SK-N-SH treated with all-trans-retinoic acid at 6 μM for 48 hours (cell line): Measurements from ENCODE around the gene C7orf57.
A peak's percentile ranks its signal among the peaks of the same experiment; 100 is the strongest.

Source experiments
- ATAC-seq: fragments of 200-7000 bp; cut with Tn5 transposase; 3 replicates; pipeline ENCODE4 v1.9.1; 2020; ENCODE audit warnings: mild to moderate bottlenecking, moderate library complexity
- ARNTL ChIP-seq: fragments of 450-650 bp; formaldehyde crosslinking; IDR thresholded peaks from 2 replicates; pipeline ENCODE4 v1.5.0; 2020; ENCODE audit warnings: low read depth, mild to moderate bottlenecking, moderate library complexity, borderline replicate concordance
- BACH2 ChIP-seq: fragments of 250-450 bp; sonication (Bioruptor Pico); IDR thresholded peaks from 2 replicates; pipeline ENCODE4 v1.9.0; 2021; ENCODE audit warnings: mild to moderate bottlenecking, borderline replicate concordance
- CSDC2 ChIP-seq: fragments of 250-450 bp; sonication (Bioruptor Pico); IDR thresholded peaks from 2 replicates; pipeline ENCODE4 v1.5.0; 2020; ENCODE audit warnings: mild to moderate bottlenecking, moderate library complexity
- ESRRG ChIP-seq: fragments of 250-450 bp; sonication (Bioruptor Pico); IDR thresholded peaks from 2 replicates; pipeline ENCODE4 v1.6.1; 2021; ENCODE audit warnings: mild to moderate bottlenecking
- GLIS3 ChIP-seq: fragments of 250-450 bp; sonication (Bioruptor Pico); IDR thresholded peaks from 2 replicates; pipeline ENCODE4 v1.5.0; 2020; ENCODE audit warnings: mild to moderate bottlenecking, moderate library complexity
- ISL1 ChIP-seq: fragments of 250-450 bp; sonication (Bioruptor Pico); IDR thresholded peaks from 2 replicates; pipeline ENCODE4 v2.1.2; 2022; ENCODE audit warnings: mild to moderate bottlenecking, moderate library complexity
- OSR1 ChIP-seq: fragments of 250-450 bp; sonication (Bioruptor Pico); IDR thresholded peaks from 2 replicates; pipeline ENCODE4 v1.8.0; 2022; ENCODE audit warnings: moderate library complexity, mild to moderate bottlenecking, inconsistent platforms
- PPARA ChIP-seq: fragments of 250-450 bp; sonication (Bioruptor Pico); IDR thresholded peaks from 2 replicates; pipeline ENCODE4 v1.5.0; 2020; ENCODE audit warnings: mild to moderate bottlenecking, borderline replicate concordance
- RARB ChIP-seq: fragments of 250-450 bp; sonication (Bioruptor Pico); IDR thresholded peaks from 2 replicates; pipeline ENCODE4 v1.8.0; 2021; ENCODE audit warnings: mild to moderate bottlenecking, moderate library complexity
- SNAI2 ChIP-seq: fragments of 250-450 bp; sonication (Bioruptor Pico); IDR thresholded peaks from 2 replicates; pipeline ENCODE4 v1.5.0; 2020; ENCODE audit warnings: mild to moderate bottlenecking, moderate library complexity
- TCF4 ChIP-seq: fragments of 250-450 bp; sonication (Bioruptor Pico); IDR thresholded peaks from 2 replicates; pipeline ENCODE4 v1.8.0; 2021; ENCODE audit warnings: mild to moderate bottlenecking, moderate library complexity, borderline replicate concordance
- ZC3H10 ChIP-seq: fragments of 250-450 bp; sonication (Bioruptor Pico); IDR thresholded peaks from 2 replicates; pipeline ENCODE4 v1.5.1; 2021; ENCODE audit warnings: mild to moderate bottlenecking, moderate library complexity
- ZFP3 ChIP-seq: fragments of 250-450 bp; sonication (Bioruptor Pico); IDR thresholded peaks from 2 replicates; pipeline ENCODE4 v1.5.0; 2020; ENCODE audit warnings: mild to moderate bottlenecking, moderate library complexity
- ZFP30 ChIP-seq: fragments of 450-650 bp; formaldehyde crosslinking; IDR thresholded peaks from 2 replicates; pipeline ENCODE4 v1.5.0; 2022; ENCODE audit warnings: mild to moderate bottlenecking, moderate library complexity
- ZNF565 ChIP-seq: fragments of 450-650 bp; formaldehyde crosslinking; conservative IDR thresholded peaks from 2 replicates; pipeline ENCODE4 v1.5.0; 2020; ENCODE audit warnings: low read depth, mild to moderate bottlenecking, moderate library complexity
- ZNF70 ChIP-seq: fragments of 450-650 bp; formaldehyde crosslinking; IDR thresholded peaks from 2 replicates; pipeline ENCODE4 v1.5.0; 2020; ENCODE audit warnings: mild to moderate bottlenecking, moderate library complexity
- ZNF8 ChIP-seq: fragments of 450-650 bp; formaldehyde crosslinking; IDR thresholded peaks from 2 replicates; pipeline ENCODE4 v1.5.0; 2020; ENCODE audit warnings: mild to moderate bottlenecking, moderate library complexity
- TF ChIP-seq, protein P1 (sequence below): fragments of 250-450 bp; sonication (Bioruptor Pico); IDR thresholded peaks from 2 replicates; pipeline ENCODE4 v1.8.0; 2020; ENCODE audit warnings: mild to moderate bottlenecking, moderate library complexity, borderline replicate concordance
- TF ChIP-seq, protein P2 (sequence below): fragments of 250-450 bp; sonication (Bioruptor Pico); IDR thresholded peaks from 2 replicates; pipeline ENCODE4 v1.5.1; 2020; ENCODE audit warnings: low read depth, mild to moderate bottlenecking, moderate library complexity
- TF ChIP-seq, protein P3 (sequence below): fragments of 250-450 bp; sonication (Bioruptor Pico); IDR thresholded peaks from 2 replicates; pipeline ENCODE4 v1.5.0; 2020; ENCODE audit warnings: mild to moderate bottlenecking, moderate library complexity

The C7orf57 gene

DNA sequence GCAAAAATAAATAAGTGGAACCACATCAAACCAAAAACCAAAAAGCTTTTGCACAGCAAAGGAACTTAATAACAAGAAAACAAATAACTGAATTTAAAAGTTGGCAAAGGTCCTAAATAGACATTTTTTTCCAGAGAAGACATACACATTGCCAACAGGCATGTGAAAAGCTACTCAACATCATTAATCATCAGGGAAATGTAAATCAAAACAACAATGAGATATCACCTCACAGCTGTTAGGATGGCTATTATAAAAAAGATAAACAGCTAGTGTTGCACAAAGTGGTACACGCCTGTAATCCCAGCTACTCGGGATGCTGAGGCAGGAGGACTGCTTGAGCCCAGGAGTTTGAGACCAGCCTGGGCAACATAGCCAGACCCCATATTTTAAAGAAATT is 4.2 kb upstream of the C7orf57 start:
- ATAC-seq: no peak
- TF ChIP-seq ISL1 (CRISPR knock-in tag): no peak
- no peak for TF ChIP-seq ZFP3
- TF ChIP-seq, protein P1, sequence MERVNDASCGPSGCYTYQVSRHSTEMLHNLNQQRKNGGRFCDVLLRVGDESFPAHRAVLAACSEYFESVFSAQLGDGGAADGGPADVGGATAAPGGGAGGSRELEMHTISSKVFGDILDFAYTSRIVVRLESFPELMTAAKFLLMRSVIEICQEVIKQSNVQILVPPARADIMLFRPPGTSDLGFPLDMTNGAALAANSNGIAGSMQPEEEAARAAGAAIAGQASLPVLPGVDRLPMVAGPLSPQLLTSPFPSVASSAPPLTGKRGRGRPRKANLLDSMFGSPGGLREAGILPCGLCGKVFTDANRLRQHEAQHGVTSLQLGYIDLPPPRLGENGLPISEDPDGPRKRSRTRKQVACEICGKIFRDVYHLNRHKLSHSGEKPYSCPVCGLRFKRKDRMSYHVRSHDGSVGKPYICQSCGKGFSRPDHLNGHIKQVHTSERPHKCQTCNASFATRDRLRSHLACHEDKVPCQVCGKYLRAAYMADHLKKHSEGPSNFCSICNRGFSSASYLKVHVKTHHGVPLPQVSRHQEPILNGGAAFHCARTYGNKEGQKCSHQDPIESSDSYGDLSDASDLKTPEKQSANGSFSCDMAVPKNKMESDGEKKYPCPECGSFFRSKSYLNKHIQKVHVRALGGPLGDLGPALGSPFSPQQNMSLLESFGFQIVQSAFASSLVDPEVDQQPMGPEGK (CRISPR knock-in tag): no peak
- no peak for TF ChIP-seq ZNF565 (CRISPR knock-in tag)
- TF ChIP-seq GLIS3: no peak
- no peak for TF ChIP-seq ZNF8 (CRISPR knock-in tag)
- TF ChIP-seq BACH2 (CRISPR knock-in tag): no peak
- no peak for TF ChIP-seq TCF4 (CRISPR knock-in tag)

DNA sequence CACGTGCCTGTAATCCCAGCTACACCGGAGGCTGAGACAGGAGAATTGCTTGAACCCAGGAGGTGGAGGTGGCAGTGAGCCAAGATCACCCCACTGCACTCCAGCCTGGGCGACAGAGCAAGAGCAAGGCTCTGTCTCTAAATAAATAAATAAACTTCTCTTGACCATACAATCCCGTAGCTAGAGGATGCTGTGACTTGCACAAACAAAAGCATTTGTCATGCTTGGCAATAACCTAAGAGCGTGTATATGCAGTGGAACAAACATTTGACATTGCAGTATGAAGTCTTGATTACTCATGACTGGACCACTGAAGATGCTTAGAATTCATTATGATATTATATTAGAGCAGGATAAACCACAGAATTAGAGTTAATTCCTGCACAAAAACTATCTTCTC is 1.4 kb upstream of the C7orf57 start:
- ATAC-seq: no peak
- TF ChIP-seq TCF4 (CRISPR knock-in tag) (no peak), ESRRG (CRISPR knock-in tag) (no peak), SNAI2 (CRISPR knock-in tag) (no peak), ZFP3 (no peak), ARNTL (no peak)

DNA sequence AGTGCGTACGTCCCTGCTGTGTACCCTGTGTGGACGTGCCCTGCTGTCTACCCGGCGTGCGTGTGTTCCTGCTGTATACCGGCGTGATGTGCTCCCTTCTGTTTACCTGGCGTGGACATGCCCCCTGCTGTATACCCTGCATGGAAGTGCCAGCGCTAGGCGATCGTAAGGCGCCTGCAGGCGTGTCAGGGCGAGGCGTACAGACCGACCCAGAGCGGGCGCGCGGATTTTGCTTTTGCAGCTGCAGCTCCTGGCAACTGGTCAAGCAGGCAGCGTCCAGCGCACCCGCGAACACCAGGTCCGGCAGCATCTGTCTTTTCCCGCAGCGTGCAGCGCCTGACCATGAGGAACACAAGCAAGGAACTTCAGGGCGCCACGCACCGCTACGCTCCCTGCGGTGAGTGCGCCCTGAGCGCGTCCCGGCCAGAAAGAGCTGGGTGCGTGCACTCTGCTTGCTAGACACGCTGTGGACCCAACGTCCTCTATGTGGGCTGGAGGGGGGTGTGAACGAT is 680 bp downstream of the C7orf57 start:
- no peak for TF ChIP-seq RARB
- no peak for TF ChIP-seq SNAI2 (CRISPR knock-in tag)
- no peak for TF ChIP-seq CSDC2 (CRISPR knock-in tag)
- TF ChIP-seq, protein P2, sequence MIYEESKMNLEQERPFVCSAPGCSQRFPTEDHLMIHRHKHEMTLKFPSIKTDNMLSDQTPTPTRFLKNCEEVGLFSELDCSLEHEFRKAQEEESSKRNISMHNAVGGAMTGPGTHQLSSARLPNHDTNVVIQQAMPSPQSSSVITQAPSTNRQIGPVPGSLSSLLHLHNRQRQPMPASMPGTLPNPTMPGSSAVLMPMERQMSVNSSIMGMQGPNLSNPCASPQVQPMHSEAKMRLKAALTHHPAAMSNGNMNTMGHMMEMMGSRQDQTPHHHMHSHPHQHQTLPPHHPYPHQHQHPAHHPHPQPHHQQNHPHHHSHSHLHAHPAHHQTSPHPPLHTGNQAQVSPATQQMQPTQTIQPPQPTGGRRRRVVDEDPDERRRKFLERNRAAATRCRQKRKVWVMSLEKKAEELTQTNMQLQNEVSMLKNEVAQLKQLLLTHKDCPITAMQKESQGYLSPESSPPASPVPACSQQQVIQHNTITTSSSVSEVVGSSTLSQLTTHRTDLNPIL: no peak
- TF ChIP-seq, protein P1 (CRISPR knock-in tag): no peak
- no peak for TF ChIP-seq OSR1 (CRISPR knock-in tag)
- no peak for TF ChIP-seq ZFP3
- no peak for TF ChIP-seq ZNF70 (CRISPR knock-in tag)
- no peak for TF ChIP-seq ZC3H10
- TF ChIP-seq PPARA (CRISPR knock-in tag): no peak
- no peak for TF ChIP-seq ZFP30 (CRISPR knock-in tag)
- TF ChIP-seq ESRRG (CRISPR knock-in tag): no peak
- no peak for TF ChIP-seq ZNF8 (CRISPR knock-in tag)
- peak; percentile 50 for ATAC-seq

DNA sequence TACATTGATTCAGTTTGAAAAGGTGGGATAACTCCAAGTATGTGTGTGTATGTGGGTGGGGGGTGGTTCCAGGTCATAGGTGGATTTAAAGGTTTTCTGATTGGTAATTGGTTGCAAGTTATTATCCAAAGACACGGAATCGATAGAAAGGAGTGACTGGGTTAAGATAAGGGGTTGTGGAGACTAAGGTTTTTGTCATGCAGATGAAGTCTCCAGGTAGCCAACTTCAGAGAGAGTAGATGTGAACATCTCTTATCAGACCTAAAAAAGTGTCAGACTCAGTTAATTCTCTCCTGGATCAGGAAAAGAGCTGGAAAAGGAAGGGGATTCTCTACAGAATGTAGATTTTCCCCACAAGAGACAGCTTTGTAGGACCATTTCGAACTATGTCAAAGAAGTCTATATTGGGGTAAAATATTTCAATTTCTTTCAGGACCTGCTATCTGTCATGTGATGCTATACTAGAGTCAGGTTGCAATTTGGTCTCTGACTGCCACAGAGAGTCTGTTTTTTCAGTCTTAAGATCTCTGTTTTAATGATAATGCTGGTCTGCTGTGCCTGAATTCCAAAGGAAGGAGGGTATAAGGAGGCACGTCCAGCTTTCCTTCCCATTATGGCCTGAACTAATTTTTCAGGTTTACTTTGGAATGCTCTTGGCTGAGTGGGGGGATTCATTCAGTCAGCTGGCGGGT is 3.6 kb downstream of the C7orf57 start:
- ATAC-seq: no peak

DNA sequence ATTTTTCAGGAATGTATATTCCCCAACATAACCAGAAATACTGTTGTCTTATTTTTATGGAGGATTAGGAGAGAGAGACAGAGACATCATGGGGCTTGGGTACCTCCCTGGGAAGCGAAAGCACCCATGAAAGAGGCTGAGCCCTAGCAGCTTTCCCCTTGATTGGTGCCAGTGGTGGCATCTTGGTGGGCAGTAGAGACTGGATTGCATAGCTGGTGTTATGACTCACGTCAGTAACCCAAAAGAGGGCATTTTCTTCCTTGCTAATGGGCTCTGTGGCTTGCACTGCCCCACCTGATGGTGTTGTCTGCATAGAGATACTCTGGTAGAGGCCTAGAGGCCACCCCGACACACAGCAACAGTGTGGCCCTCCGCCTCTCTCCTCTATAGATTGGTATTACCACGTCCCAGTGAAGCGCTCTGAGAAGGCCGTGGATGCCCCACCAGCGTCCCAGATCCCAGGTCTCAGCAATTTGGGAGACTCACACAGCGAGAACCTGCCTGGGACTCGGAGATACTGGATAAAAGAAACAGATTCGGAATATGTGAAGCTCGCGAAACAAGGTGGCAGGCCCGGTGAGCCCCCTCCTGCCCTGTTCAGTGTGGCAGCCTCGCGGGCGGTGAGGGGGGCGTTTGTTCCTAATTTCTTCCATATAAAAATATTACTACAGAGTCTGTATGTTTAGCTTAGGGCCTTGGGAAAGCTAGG is 5.8 kb downstream of the C7orf57 start:
- peak; percentile 13; the same call in 1 of the 2 replicates for TF ChIP-seq ZFP3
- TF ChIP-seq, protein P3, sequence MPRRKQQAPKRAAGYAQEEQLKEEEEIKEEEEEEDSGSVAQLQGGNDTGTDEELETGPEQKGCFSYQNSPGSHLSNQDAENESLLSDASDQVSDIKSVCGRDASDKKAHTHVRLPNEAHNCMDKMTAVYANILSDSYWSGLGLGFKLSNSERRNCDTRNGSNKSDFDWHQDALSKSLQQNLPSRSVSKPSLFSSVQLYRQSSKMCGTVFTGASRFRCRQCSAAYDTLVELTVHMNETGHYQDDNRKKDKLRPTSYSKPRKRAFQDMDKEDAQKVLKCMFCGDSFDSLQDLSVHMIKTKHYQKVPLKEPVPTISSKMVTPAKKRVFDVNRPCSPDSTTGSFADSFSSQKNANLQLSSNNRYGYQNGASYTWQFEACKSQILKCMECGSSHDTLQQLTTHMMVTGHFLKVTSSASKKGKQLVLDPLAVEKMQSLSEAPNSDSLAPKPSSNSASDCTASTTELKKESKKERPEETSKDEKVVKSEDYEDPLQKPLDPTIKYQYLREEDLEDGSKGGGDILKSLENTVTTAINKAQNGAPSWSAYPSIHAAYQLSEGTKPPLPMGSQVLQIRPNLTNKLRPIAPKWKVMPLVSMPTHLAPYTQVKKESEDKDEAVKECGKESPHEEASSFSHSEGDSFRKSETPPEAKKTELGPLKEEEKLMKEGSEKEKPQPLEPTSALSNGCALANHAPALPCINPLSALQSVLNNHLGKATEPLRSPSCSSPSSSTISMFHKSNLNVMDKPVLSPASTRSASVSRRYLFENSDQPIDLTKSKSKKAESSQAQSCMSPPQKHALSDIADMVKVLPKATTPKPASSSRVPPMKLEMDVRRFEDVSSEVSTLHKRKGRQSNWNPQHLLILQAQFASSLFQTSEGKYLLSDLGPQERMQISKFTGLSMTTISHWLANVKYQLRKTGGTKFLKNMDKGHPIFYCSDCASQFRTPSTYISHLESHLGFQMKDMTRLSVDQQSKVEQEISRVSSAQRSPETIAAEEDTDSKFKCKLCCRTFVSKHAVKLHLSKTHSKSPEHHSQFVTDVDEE (CRISPR knock-in tag): no peak
- TF ChIP-seq, all 23 proteins: peak for 1
- peak; percentile 15 for ATAC-seq

More for the DNA sequence above, 3.6 kb downstream of the C7orf57 start:
- TF ChIP-seq, protein P2: no peak
